Skeletal muscle cell (primary cell): ENCODE results near the gene COX7A1.

Experiments used
- DNase-seq: peaks from one replicate; pipeline ENCODE4 v3.0.0-alpha.2; 2010; ENCODE audit warnings: low read depth
- H3K4me3 ChIP-seq: 2 replicates; pipeline ENCODE4 v1.5.1; 2011; ENCODE audit warnings: low read depth, mild to moderate bottlenecking, control low read depth, low read length, moderate library complexity

The COX7A1 gene

DNA sequence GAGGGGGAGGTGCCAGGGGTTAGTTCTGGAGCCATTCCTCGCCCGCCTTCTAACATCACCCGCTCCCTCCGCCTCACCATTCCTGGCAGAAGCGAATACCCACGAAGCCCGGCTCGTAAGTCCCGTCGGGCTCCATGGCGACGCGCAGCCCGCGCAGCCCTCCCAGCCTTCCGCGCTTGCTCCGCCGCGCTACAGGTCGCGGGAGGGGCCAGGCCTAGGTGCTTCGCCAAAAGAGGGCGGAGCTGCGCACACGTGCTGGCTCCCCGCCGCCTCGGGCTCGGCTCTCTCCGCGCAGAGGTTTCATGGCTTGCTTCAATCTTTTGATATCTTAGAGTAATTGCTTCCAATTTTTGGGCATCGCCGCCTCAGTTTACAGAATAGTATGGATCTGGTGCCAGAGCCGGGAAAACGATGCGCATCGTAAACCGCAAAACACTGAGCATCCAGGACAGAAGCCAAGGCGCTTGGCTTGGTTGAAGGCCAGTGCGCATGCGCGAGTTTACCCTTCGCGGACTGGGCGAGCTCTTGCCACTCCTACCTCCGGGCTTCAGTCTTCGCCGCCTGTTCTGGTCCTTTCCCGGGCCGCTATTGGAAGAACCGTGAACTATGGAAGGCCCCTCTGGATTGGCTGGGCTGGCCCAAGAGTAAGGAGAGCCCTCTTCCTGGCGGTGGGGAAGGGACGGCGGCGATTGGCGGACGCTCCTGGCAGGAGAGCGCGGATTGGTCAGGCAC lies 37.4 kb downstream of the COX7A1 start, which contains the start of gene POLR2I:
POLR2I (minus strand) TSS at position 155 of the 732 bp plus-strand sequence; CDS start at position 136, 19 bp downstream.
- DNase-seq, result peak; percentile 99
- peak within 1 kb of the TSS; percentile 90 for H3K4me3 ChIP-seq

- peak overlapping the region; percentile 90 for H3K4me3 ChIP-seq
- DNase-seq, result no peak
These were observed 38.1 kb downstream of the COX7A1 start for GRCh38 chr19:36113894-36114720.

DNA sequence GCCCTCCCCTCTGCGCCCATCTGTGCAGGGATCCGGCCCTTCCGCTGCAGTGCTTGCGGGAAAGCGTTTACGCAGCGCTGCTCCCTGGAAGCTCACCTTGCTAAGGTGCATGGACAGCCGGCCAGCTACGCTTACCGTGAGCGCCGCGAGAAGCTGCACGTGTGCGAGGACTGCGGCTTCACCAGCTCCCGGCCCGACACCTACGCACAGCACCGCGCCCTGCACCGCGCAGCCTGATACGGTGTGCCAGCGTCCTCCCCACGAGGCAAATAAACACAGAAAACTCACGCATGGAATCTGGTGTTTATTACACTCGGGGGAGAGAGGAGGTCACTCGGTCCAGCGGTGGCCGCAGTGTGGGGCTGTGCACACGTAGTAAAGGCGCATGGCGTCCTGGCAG lies 38.8 kb downstream of the COX7A1 start:
- no peak for DNase-seq
- H3K4me3 ChIP-seq, result peak overlapping the region; percentile 90

GRCh38 chr19:36112678-36113077 lies 39.6 kb downstream of the COX7A1 start:
- no peak for DNase-seq
- no peak overlapping the region for H3K4me3 ChIP-seq

DNA sequence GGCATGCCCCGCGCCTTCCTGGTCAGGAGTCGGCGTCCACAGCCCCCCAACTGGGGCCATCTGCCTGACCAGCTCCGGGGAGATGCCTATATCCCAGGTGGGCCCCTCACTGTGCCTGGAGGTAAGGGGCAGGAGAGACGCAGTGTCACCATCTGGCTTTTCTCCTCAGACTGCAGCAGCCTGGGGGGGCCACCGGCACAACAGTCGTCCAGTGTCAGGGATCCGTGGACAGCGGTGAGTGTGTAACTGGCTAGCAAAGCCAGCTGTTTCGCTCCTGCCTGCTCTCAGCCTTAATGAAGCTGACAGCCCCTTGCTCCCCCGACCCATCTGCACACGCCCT lies 41.1 kb downstream of the COX7A1 start:
- no peak overlapping the region for H3K4me3 ChIP-seq
- DNase-seq, result no peak

DNA sequence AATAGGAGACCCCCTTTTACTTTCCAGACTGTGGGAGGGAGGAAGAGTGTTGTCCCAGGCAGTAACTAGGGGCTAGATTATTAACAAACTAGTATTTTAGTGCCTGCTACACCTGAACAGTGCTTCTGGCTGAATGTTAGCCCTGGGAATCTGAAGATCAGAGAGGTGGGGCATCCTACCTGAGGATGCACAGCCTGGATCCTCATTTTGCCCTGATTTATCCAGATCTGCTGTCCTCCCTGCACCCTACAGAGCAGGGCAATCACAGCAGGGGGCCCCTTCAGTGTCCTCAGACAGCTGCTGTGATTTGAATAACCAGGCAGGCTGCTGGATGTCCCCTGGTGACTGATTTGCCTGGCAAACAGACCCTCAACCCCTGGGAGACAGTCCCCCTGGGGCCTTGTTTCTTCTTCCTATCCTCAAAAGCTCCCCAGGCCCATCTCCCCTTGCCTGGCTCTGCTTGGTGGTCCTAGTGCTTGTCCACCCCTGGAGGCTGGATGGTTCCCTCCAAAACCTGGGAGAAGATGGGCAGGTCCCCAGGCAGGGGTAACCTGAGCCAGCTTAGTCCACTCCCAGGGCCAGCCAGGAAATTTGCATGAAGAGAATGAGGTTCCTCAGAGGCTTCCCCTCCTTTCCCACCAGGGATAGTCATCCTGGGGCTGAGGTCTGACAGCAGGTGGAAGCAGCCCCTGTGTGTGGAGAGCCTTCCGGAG lies 41.6 kb downstream of the COX7A1 start, which contains the start of gene OVOL3:
OVOL3 (plus strand) TSS at position 657 of the 713 bp plus-strand sequence. CDS start 60 bp downstream, outside the sequence.
- DNase-seq, result no peak
- no peak within 1 kb of the TSS for H3K4me3 ChIP-seq

GRCh38 chr19:36108684-36109083 lies 43.6 kb downstream of the COX7A1 start:
- no peak for DNase-seq
- H3K4me3 ChIP-seq, result no peak overlapping the region

DNA sequence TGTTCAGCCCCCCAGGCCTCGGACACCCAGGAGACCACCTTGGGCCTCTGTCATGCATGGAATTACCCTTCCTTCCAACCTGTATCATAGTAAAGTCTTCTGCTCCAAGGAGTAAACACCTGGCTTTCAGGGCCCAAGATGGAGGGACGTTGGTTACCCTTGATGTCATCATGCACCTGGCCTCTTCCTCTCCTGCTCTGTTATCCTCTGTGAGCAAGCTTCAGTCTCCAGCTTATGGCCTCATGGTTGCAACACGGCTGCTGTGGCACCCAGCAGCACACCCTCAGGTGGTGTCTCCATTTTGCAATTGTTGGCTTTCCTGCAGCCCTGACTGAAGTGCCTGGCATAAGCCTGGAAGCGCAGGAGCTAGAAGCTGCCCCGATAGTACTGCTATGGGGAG lies 45.3 kb downstream of the COX7A1 start:
- DNase-seq, result no peak
- H3K4me3 ChIP-seq, result no peak overlapping the region

- H3K4me3 ChIP-seq, result no peak overlapping the region
- no peak for DNase-seq
These were observed 45.8 kb downstream of the COX7A1 start for GRCh38 chr19:36106441-36106840.

- no peak for DNase-seq
- H3K4me3 ChIP-seq, result no peak overlapping the region
These were observed 48.2 kb downstream of the COX7A1 start for GRCh38 chr19:36103842-36104552.

- no peak for DNase-seq
- no peak overlapping the region for H3K4me3 ChIP-seq
These were observed 49.1 kb downstream of the COX7A1 start for GRCh38 chr19:36103040-36103626.

GRCh38 chr19:36101550-36102327 lies 50.5 kb downstream of the COX7A1 start:
- DNase-seq, result no peak
- no peak overlapping the region for H3K4me3 ChIP-seq
